Measurements from ENCODE around the gene NTN5.
"Not testable (repeated sequence)": the region's sequence is repeated elsewhere in the genome, so short reads cannot be mapped to it uniquely, and the experiment has no call there.

Gene NTN5

GRCh38 chr19:48669903-48670668 lies 2.7 kb downstream of the NTN5 start:
- no peak for DNase-seq (ENCODE audit: low read depth)

GRCh38 chr19:48668761-48669160 lies 4.1 kb downstream of the NTN5 start:
- no peak for DNase-seq (ENCODE audit: low read depth)

GRCh38 chr19:48668332-48668731 lies 4.5 kb downstream of the NTN5 start:
- no peak for DNase-seq (ENCODE audit: low read depth)

GRCh38 chr19:48665786-48666185 lies 7.0 kb downstream of the NTN5 start:
- no peak for DNase-seq (ENCODE audit: low read depth)

- DNase-seq (ENCODE audit: low read depth), result no peak
Measured at GRCh38 chr19:48664476-48664875, 8.3 kb downstream of the NTN5 start.

GRCh38 chr19:48663667-48664066 lies 9.2 kb downstream of the NTN5 start:
- no peak for DNase-seq (ENCODE audit: low read depth)

- no peak for DNase-seq (ENCODE audit: low read depth)
Measured at GRCh38 chr19:48661711-48662090, 11.1 kb downstream of the NTN5 start.

- peak; percentile 89 for DNase-seq (ENCODE audit: low read depth)
Measured at GRCh38 chr19:48660852-48661710, 11.7 kb downstream of the NTN5 start.

- peak; percentile 66 for DNase-seq (ENCODE audit: low read depth)
Measured at GRCh38 chr19:48659768-48660167, 13.0 kb downstream of the NTN5 start.

GRCh38 chr19:48658483-48658882 lies 14.3 kb downstream of the NTN5 start:
- DNase-seq (ENCODE audit: low read depth), result no peak

- not testable (repeated sequence) for DNase-seq (ENCODE audit: low read depth)
Measured at GRCh38 chr19:48657828-48658227, 15.0 kb downstream of the NTN5 start.

GRCh38 chr19:48656840-48657474 lies 15.9 kb downstream of the NTN5 start:
- DNase-seq (ENCODE audit: low read depth), result peak; percentile 86

- DNase-seq (ENCODE audit: low read depth), result peak; percentile 39
Measured at GRCh38 chr19:48654299-48655059, 18.3 kb downstream of the NTN5 start.

GRCh38 chr19:48651683-48652048 lies 21.2 kb downstream of the NTN5 start:
- DNase-seq (ENCODE audit: low read depth), result no peak

- no peak for DNase-seq (ENCODE audit: low read depth)
Measured at GRCh38 chr19:48650974-48651682, 21.7 kb downstream of the NTN5 start.

- DNase-seq (ENCODE audit: low read depth), result no peak
Measured at GRCh38 chr19:48648134-48648533, 24.7 kb downstream of the NTN5 start.

- peak; percentile 84 for DNase-seq (ENCODE audit: low read depth)
Measured at GRCh38 chr19:48646722-48647216, 26.0 kb downstream of the NTN5 start.

- DNase-seq (ENCODE audit: low read depth), result peak; percentile 52
Measured at GRCh38 chr19:48646001-48646721, 26.7 kb downstream of the NTN5 start, which contains the start of gene CA11. CA11 (minus strand) TSS chr19:48646187; CDS start chr19:48645632, 555 bp downstream.

GRCh38 chr19:48645620-48646000 lies 27.2 kb downstream of the NTN5 start:
- no peak for DNase-seq (ENCODE audit: low read depth)

GRCh38 chr19:48644839-48645619 lies 27.8 kb downstream of the NTN5 start:
- peak; percentile 82 for DNase-seq (ENCODE audit: low read depth)

Data from amniotic epithelial cell (primary cell).